ENCODE data around the gene PRAF2.

- TF ChIP-seq CTCF (IDR thresholded peaks at IDR 0.05; ENCODE audit: low read length) (no peak), EZH2 (optimal IDR thresholded peaks at IDR 0.05; ENCODE audit: low read depth, low read length) (no peak), EZH2phosphoT487 (IDR thresholded peaks at IDR 0.05; ENCODE audit: low read length) (no peak)
Measured at GRCh38 chrX:49053223-49054072, 20.4 kb downstream of the PRAF2 start.
